NCI-H82 treated with DMSO at 0.1 percent for 48 hours (cell line): ENCODE measurements around the gene FTH1.
A peak's percentile ranks its signal among the peaks of the same experiment; 100 is the strongest.
"Not testable (repeated sequence)": the region's sequence is repeated elsewhere in the genome, so short reads cannot be mapped to it uniquely, and the experiment has no call there.

Source experiments
- DNase-seq: peaks from one replicate; lab custom pipeline; 2025; ENCODE audit not compliant: unreplicated experiment; lab: John Stamatoyannopoulos, UW

Gene FTH1

GRCh38 chr11:61967116-61967923 lies at the start of gene FTH1:
FTH1 (minus strand) TSS chr11:61967634; CDS start chr11:61967425, 209 bp downstream.
- peak; percentile 45 for DNase-seq

- no peak for DNase-seq
Observed at GRCh38 chr11:62015615-62016014, 48.2 kb upstream of the FTH1 start.

GRCh38 chr11:62013537-62014476 lies 46.4 kb upstream of the FTH1 start:
- DNase-seq: no peak

GRCh38 chr11:62012832-62013461 lies 45.5 kb upstream of the FTH1 start:
- no peak for DNase-seq

GRCh38 chr11:62012451-62012831 lies 45.0 kb upstream of the FTH1 start:
- DNase-seq: no peak

GRCh38 chr11:62011881-62012280 lies 44.4 kb upstream of the FTH1 start:
- DNase-seq: no peak

- DNase-seq: no peak
Observed at GRCh38 chr11:62010935-62011528, 43.6 kb upstream of the FTH1 start.

- DNase-seq: no peak
Observed at GRCh38 chr11:62008193-62008592, 40.8 kb upstream of the FTH1 start.

- no peak for DNase-seq
Observed at GRCh38 chr11:62004473-62004872, 37.0 kb upstream of the FTH1 start.

- not testable (repeated sequence) for DNase-seq
Observed at GRCh38 chr11:62002283-62002682, 34.8 kb upstream of the FTH1 start.

- DNase-seq: no peak
Observed at GRCh38 chr11:62001450-62002191, 34.2 kb upstream of the FTH1 start.

GRCh38 chr11:62000539-62001446 lies 33.4 kb upstream of the FTH1 start:
- no peak for DNase-seq

GRCh38 chr11:61999141-61999975 lies 31.9 kb upstream of the FTH1 start:
- DNase-seq: no peak

- no peak for DNase-seq
Observed at GRCh38 chr11:61996933-61997332, 29.5 kb upstream of the FTH1 start.

- DNase-seq: no peak
Observed at GRCh38 chr11:61994981-61995380, 27.5 kb upstream of the FTH1 start.

- no peak for DNase-seq
Observed at GRCh38 chr11:61985869-61986268, 18.4 kb upstream of the FTH1 start.

GRCh38 chr11:61983419-61983818 lies 16.0 kb upstream of the FTH1 start:
- no peak for DNase-seq

GRCh38 chr11:61980783-61981541 lies 13.5 kb upstream of the FTH1 start:
- DNase-seq: no peak
